ENCODE measurements around the gene HMGN1. TPM values are rescaled to one million over a fixed set of nuclear protein-coding genes. Genes with fewer than 3 reads are reported as not detected.

The HMGN1 gene
- total and polyA plus RNA-seq, 8 donors = 161 to 700 (median 674) TPM

- H3K4me3 ChIP-seq = no peak overlapping the region
- H3K4me1 ChIP-seq = peaks cover 0 to 7% of the 10 kb centered on the region in 2 donors
- ATAC-seq (no peak), DNase-seq (no peak)
- no peaks in the 10 kb centered on the region for H3K36me3 ChIP-seq
- intact Hi-C loops (cut with DNase I) = no loop called here
- TF ChIP-seq CTCF (IDR thresholded peaks at IDR 0.05) = no peak
- no peaks in the 10 kb centered on the region for H3K27me3 ChIP-seq
- H3K9me3 ChIP-seq = no peaks in the 10 kb centered on the region
- no peak overlapping the region for H3K27ac ChIP-seq
Measured at GRCh38 chr21:39317134-39318090, 31.5 kb downstream of the HMGN1 start.

- no peak for DNase-seq
- Histone ChIP-seq H3K4me1 (peaks cover 5 to 13% of the 10 kb centered on the region in 2 donors), H3K9me3 (no peaks in the 10 kb centered on the region), H3K36me3 (no peaks in the 10 kb centered on the region), H3K27me3 (no peaks in the 10 kb centered on the region), H3K27ac (no peak overlapping the region), H3K4me3 (no peak overlapping the region)
- no peak for ATAC-seq
- intact Hi-C loops (cut with DNase I) = no loop called here
- TF ChIP-seq CTCF (IDR thresholded peaks at IDR 0.05) = no peak
Measured at GRCh38 chr21:39316729-39317128, 32.2 kb downstream of the HMGN1 start.

GRCh38 chr21:39315603-39316445 lies 33.1 kb downstream of the HMGN1 start:
- Histone ChIP-seq H3K27ac (no peak overlapping the region), H3K27me3 (no peaks in the 10 kb centered on the region), H3K9me3 (no peaks in the 10 kb centered on the region), H3K4me3 (no peak overlapping the region), H3K36me3 (peaks cover 0 to 7% of the 10 kb centered on the region in 2 donors), H3K4me1 (peaks cover 9 to 20% of the 10 kb centered on the region in 2 donors)
- no peak for DNase-seq
- intact Hi-C loops (cut with DNase I) = no loop called here
- no peak for TF ChIP-seq CTCF (IDR thresholded peaks at IDR 0.05)
- no peak for ATAC-seq

GRCh38 chr21:39314143-39315027 lies 34.5 kb downstream of the HMGN1 start:
- intact Hi-C loops (cut with DNase I) = no loop called here
- DNase-seq (peak in 1 of 4 donors; percentile 53), ATAC-seq (peak; percentile 25)
- peaks cover 9 to 24% of the 10 kb centered on the region in 2 donors for H3K4me1 ChIP-seq
- H3K27ac ChIP-seq = peak overlapping the region; percentile 95 to 98
- no peak for TF ChIP-seq CTCF (IDR thresholded peaks at IDR 0.05)
- no peaks in the 10 kb centered on the region for H3K27me3 ChIP-seq
- H3K4me3 ChIP-seq = peak overlapping the region; percentile 86 to 92
- H3K9me3 ChIP-seq = no peaks in the 10 kb centered on the region
- H3K36me3 ChIP-seq = peaks cover 3 to 21% of the 10 kb centered on the region in 2 donors
